Uterus (tissue), 4 donors: ENCODE results near the gene ANKRD40. TPM values are rescaled to one million over a fixed set of nuclear protein-coding genes. Genes with fewer than 3 reads are reported as not detected.

ENCODE experiments used
- DNase-seq, 2 donors: peaks; one replicate each; pipeline ENCODE4 v3.0.0-alpha.2; 2019 to 2020
- H3K27ac ChIP-seq, 2 donors: fragments of 200-600 bp; sonication (generic); 1 replicate in 1 of 2; 2 replicates in 1 of 2; pipeline ENCODE4 v1.5.1; 2016 to 2018
- H3K27me3 ChIP-seq, 2 donors: fragments of 200-600 bp; sonication (generic); one replicate each; pipeline ENCODE4 v1.5.1; 2018 to 2019; ENCODE audit warnings: control low read depth in 1 of 2
- H3K36me3 ChIP-seq, 2 donors: fragments of 200-600 bp; sonication (generic); one replicate each; pipeline ENCODE4 v1.5.1; 2019; ENCODE audit warnings: control low read depth in 1 of 2
- H3K4me1 ChIP-seq, 2 donors: fragments of 200-600 bp; sonication (generic); one replicate each; pipeline ENCODE4 v1.5.1; 2018 to 2019; ENCODE audit warnings: control low read depth in 1 of 2
- H3K4me3 ChIP-seq, 2 donors: fragments of 200-600 bp; sonication (generic); 1 replicate in 1 of 2; 2 replicates in 1 of 2; pipeline ENCODE4 v1.5.1; 2018 to 2019; ENCODE audit warnings: mild to moderate bottlenecking in 1 of 2
- H3K9me3 ChIP-seq, 2 donors: fragments of 200-600 bp; sonication (generic); one replicate each; pipeline ENCODE4 v1.5.1; 2019; ENCODE audit warnings: control low read depth in 1 of 2
- POLR2A ChIP-seq, 2 donors: fragments of 450-650 bp; IDR thresholded peaks; one replicate each; pipeline ENCODE4 v1.6.1; 2016; ENCODE audit warnings: antibody characterized with exemption in 2 of 2, mild to moderate bottlenecking in 1 of 2, moderate library complexity in 1 of 2
- intact Hi-C: fragments of 100-400 bp; cut with DNase I; formaldehyde crosslinking; loops from one replicate; pipeline ENCODE4 v1.15.1; 2023; ENCODE audit warnings: low total_unique reads
- total RNA-seq, 4 donors: library from RNA; depleted of rRNA in 3 of 4; stranded (reverse); fragments of >200 nt in 3 of 4; gene quantifications; one replicate each; pipeline versions ENCODE4 v1.1.0 to v1.2.4, GENCODE V29; 2014 to 2023
- TF ChIP-seq, protein P1 (sequence below), 4 experiments: fragments of 200-600 bp in 2 of 4; fragments of 450-650 bp in 2 of 4; sonication (generic) in 2 of 4; IDR thresholded peaks; one replicate each; pipeline ENCODE4 v1.5.1; 2016 to 2019; ENCODE audit warnings: antibody characterized with exemption in 4 of 4, mild to moderate bottlenecking in 2 of 4, moderate library complexity in 1 of 4
- donor health status: DM: yes; HTN: yes; CAD: no.

Gene ANKRD40
- total RNA-seq, 4 donors from 2014 or later: 15.0 to 58.0 (median 31.3) TPM

DNA sequence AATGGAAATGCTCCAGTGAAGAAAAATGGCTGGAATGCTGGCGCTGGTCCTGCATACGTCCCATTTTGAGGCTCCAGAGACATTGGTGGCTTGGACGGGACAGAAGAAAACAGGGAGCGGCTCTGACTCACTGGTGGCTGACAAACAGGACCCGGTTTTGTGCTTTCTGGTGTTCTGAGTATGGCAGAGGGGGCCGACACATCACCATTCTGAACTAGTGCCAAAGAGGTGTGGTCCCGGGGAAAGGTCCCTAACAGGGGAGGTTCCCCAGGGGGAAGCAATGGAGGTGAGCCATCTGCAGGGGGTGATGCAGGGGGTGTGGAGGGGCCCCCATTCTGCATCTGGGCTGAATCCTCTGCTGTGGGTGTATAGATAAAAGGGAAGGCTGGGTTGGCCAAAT is 8.3 kb downstream of the ANKRD40 start:
- no peak for TF ChIP-seq POLR2A (IDR thresholded peaks at IDR 0.05)
- TF ChIP-seq, protein P1, sequence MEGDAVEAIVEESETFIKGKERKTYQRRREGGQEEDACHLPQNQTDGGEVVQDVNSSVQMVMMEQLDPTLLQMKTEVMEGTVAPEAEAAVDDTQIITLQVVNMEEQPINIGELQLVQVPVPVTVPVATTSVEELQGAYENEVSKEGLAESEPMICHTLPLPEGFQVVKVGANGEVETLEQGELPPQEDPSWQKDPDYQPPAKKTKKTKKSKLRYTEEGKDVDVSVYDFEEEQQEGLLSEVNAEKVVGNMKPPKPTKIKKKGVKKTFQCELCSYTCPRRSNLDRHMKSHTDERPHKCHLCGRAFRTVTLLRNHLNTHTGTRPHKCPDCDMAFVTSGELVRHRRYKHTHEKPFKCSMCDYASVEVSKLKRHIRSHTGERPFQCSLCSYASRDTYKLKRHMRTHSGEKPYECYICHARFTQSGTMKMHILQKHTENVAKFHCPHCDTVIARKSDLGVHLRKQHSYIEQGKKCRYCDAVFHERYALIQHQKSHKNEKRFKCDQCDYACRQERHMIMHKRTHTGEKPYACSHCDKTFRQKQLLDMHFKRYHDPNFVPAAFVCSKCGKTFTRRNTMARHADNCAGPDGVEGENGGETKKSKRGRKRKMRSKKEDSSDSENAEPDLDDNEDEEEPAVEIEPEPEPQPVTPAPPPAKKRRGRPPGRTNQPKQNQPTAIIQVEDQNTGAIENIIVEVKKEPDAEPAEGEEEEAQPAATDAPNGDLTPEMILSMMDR (IDR thresholded peaks at IDR 0.05): no peak
- Histone ChIP-seq H3K27me3 (no peaks in the 10 kb centered on the region), H3K4me1 (no peaks in the 10 kb centered on the region), H3K9me3 (no peaks in the 10 kb centered on the region), H3K4me3 (no peak overlapping the region), H3K36me3 (no peaks in the 10 kb centered on the region), H3K27ac (no peak overlapping the region)
- intact Hi-C loops: no loop called here
- no peak for DNase-seq

DNA sequence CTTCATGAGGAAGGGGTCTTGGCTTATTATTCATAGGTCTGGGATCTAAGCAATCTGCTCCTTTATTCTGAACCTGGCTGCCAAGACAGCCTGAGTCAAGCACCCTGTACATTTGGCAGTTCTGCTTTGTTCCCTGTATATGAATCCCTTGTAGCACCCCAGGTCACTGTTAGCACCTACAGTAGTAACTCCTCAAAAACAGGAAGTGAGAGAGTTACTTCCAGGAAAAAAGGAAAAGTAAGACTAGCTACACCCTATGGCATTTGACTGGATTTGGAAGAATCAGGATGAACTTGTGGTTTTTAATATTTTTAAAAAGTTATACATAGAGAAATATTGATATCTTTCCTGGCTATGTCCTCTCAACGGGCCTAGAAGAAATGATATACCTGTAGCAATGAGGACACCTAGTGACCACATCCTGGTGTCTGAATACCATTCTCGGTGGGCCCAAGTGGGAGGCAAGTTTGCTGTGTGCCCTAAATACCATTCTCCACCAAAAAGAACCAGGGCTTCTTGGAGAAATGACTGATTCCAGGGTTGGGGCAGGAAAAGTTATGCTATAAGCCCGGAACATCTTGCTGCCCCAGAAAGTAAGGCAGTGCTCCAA is 9.9 kb downstream of the ANKRD40 start:
- TF ChIP-seq, protein P1 (IDR thresholded peaks at IDR 0.05): no peak
- no peak for TF ChIP-seq POLR2A (IDR thresholded peaks at IDR 0.05)
- DNase-seq: no peak
- H3K27me3 ChIP-seq: no peaks in the 10 kb centered on the region
- no peaks in the 10 kb centered on the region for H3K4me1 ChIP-seq
- no peak overlapping the region for H3K27ac ChIP-seq
- no peaks in the 10 kb centered on the region for H3K36me3 ChIP-seq
- H3K4me3 ChIP-seq: no peak overlapping the region
- intact Hi-C loops: no loop called here
- H3K9me3 ChIP-seq: no peaks in the 10 kb centered on the region

DNA sequence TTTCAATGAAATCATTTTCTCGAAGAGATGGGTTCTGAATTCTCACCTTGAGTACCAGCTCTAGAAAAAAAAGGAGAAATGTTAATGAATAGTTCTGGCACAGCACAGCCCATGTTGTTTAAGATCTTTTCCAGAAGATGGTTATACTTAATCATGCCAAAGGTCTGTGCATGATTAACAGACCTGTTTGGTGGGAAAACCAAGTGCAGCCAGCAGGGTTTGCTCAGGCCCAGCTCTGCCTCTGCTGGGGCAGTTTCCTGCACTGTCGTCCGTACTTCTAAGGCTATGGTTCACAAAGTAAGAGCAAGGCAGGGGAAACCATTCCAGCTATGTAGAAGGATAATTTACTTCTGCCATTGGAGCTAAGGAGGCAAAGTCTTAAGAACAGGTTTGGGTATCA is 10.7 kb downstream of the ANKRD40 start:
- no peak overlapping the region for H3K27ac ChIP-seq
- H3K4me1 ChIP-seq: no peaks in the 10 kb centered on the region
- no peaks in the 10 kb centered on the region for H3K27me3 ChIP-seq
- no peaks in the 10 kb centered on the region for H3K9me3 ChIP-seq
- H3K4me3 ChIP-seq: no peak overlapping the region
- intact Hi-C loops: no loop called here
- H3K36me3 ChIP-seq: no peaks in the 10 kb centered on the region
- no peak for TF ChIP-seq POLR2A (IDR thresholded peaks at IDR 0.05)
- TF ChIP-seq, protein P1 (IDR thresholded peaks at IDR 0.05): no peak
- DNase-seq: no peak

GRCh38 chr17:50696365-50696879 is 11.3 kb downstream of the ANKRD40 start:
- no peak overlapping the region for H3K4me3 ChIP-seq
- no peaks in the 10 kb centered on the region for H3K36me3 ChIP-seq
- no peaks in the 10 kb centered on the region for H3K9me3 ChIP-seq
- no peak overlapping the region for H3K27ac ChIP-seq
- no peaks in the 10 kb centered on the region for H3K4me1 ChIP-seq
- intact Hi-C loops: no loop called here
- no peak for DNase-seq
- no peaks in the 10 kb centered on the region for H3K27me3 ChIP-seq
- TF ChIP-seq POLR2A (IDR thresholded peaks at IDR 0.05): no peak
- TF ChIP-seq, protein P1 (IDR thresholded peaks at IDR 0.05): no peak

DNA sequence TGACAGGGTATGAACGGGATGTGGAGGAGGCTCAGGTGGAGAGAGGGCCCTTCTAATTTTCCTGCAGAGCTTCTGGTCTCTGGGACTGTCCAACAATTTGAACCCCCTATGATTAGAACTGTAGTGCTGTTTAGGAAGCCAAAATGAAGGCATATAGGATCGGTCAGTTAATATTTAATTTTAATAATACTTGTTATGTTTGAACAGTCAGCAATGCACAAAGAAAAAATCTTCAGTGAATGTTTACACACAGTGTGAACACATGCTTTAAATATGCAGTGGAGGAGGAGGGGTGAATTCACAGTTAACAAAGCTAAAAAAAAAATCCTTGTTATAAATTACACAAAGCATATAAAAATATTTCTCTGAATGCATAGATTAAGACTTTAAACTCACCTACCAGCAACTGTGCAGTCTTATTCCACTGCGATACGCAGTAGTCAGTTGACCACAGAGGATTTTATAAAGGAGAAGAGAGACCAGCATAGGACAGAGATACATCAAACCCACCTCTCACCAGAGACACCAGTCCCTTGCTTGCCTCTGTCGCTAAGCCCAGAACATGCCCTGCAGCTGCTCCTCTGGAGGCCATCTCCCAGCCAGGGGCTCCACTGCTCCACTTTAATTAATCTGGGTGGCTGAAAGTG is 14.6 kb downstream of the ANKRD40 start:
- intact Hi-C loops: no loop called here
- H3K27me3 ChIP-seq: no peaks in the 10 kb centered on the region

More for the DNA sequence above, 14.6 kb downstream of the ANKRD40 start:
- no peak for DNase-seq
- Histone ChIP-seq H3K4me1 (peaks cover 0 to 5% of the 10 kb centered on the region in 2 donors), H3K9me3 (no peaks in the 10 kb centered on the region), H3K4me3 (no peak overlapping the region), H3K36me3 (no peaks in the 10 kb centered on the region), H3K27ac (peak overlapping the region; percentile 50 to 75)
- TF ChIP-seq, protein P1 (IDR thresholded peaks at IDR 0.05): no peak
- no peak for TF ChIP-seq POLR2A (IDR thresholded peaks at IDR 0.05)
